NCI-H146 treated with DMSO at 0.1 percent for 48 hours (cell line): ENCODE data around the gene POLA1.

Experiments used
- DNase-seq: peaks from one replicate; lab custom pipeline; 2025; ENCODE audit not compliant: unreplicated experiment; lab: John Stamatoyannopoulos, UW

POLA1 gene

DNA sequence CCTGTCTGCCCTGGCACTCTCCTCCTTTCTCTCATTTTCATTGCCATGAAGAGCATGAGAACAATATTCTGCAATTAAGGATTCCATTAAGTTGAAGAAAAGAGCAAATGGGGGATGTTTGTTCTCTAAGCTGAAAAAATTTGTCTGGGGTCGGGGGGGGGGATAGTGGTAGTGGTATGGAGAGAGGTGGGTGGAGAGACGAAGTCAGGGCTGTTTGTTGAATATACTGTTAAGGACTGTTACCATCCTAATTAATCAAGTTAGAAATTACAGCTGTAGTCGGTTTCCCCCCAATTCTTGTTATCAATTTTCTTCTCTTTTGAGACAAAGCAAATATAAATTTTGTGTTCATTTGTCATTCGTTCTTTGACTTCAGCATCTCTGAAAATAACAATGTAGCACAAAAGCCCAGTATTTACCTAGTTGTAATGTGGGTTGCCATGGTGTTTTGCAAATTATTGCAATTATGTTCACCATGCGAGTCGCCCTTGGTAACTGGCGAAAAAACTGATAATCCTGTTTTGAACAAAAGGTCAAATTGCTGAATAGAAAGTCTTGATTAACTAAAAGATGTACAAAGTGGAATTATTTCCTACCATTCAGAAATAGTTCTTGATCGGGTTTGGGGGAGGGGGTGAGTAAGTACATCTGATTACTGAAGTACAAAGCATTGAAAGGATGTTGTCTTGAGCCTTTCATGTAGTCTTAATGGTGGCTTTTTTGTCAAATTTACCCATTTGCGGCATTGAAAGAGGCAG is 183.0 kb downstream of the POLA1 start:
- DNase-seq = peak; percentile 86

DNA sequence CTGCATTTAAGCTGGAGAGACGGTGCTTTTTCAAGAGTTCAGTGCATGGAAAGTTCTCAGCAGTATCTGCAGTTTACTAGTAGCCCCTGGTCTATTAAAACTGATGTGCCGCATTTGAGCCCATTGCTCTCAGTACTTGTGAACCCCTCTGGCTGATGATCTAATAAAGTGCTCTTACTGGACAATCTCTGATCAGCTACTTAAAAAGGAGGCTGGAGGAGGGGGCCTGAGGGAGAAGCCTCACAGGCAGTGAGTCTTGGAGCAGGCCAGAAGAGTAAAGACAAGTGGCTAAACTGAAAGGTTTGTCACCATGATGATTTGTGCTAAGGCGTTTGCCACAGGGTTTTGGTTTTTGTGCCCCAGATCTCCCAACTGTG is 183.6 kb downstream of the POLA1 start:
- no peak for DNase-seq

DNA sequence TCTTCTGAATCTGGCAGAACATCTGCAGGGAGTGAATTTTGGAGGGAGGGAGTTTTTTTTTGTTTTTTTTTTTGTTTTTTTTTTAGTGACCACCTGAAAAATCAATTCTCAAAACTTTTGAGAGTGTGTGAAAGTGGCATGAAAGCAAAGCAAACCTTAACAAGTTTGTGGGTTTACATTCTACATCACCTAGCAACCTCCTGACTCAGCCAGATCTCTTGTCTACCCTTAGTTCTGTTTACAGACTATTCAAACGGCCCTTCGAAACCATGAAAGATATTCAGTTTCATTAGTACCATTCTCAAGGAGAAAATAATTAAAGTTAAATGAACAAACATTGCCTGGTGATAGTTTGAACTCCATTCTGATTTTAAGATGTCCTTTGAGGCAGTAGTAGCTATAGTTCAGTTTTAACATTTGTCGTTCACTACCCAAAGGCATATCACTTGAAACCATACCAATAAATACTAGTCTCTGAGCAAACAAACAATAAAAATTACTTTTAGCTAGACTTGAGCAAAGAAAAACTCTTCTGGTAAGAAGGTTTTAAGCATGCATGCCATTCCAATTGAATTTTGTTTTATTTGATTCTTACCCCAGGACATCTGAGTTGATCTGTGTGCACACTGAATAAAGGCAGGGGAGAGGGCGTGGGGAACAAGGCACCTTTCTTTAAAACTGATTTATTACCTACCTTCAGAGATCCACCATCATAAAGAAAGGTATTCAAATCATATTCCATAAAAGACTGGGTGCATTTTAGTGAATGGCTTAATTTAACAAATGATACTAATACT is 184.3 kb downstream of the POLA1 start:
- peak; percentile 32 for DNase-seq

DNA sequence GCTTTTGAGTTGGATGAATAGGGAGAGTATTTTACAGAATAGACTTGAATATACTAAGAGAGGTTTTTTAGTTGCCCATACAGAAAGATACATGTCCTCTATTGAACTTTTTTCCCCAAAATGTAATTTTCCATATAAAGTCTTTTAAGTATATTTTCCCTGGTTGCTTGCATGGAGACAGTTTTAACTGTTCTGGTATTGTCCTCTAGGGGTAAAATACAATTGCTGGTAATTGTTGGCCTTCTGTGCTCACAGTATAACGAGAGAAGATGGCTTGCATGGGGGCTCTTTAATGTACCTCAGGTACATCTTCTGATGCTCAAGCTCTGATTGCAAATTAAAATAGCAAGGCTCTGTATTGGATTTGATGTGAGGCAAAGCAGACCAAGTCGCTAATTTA is 186.0 kb downstream of the POLA1 start:
- DNase-seq = no peak

DNA sequence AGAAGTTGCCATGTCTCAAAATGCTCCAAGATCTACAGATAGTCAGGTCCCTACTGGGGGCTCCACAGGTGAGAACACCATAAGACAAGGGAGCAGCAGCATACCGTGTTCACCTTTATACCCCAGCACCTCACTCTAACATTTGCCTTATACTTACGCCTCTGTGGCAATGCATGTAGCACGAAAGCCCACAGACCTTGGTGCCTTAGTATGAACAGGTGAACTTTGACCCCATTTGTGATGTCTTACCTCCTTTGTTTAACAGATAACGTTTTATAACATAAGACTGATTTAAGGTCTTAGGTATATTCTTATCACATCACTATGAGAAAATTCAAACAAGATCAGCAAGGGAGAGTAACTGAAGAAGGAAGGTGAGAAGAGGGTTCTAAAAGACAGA is 193.2 kb downstream of the POLA1 start:
- no peak for DNase-seq

DNA sequence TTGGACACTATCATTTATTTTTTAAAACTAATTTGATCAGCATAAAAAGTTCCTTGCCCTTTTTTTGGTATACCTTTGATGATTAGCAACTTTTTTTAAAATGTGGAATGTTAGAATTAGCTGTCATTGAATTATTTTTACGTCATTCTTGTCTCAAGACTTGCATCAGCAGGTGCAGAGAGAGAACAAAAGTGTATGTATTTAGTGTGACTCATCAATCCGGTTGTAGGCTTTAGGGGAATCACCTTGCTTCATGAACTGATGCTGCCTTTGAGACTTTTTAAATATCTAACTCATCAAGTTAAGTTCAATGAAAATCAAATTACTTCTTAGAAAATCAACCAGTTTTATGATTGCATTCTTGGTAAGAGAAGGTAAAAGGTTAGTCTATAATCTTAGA is 197.0 kb downstream of the POLA1 start:
- DNase-seq = peak; percentile 42

DNA sequence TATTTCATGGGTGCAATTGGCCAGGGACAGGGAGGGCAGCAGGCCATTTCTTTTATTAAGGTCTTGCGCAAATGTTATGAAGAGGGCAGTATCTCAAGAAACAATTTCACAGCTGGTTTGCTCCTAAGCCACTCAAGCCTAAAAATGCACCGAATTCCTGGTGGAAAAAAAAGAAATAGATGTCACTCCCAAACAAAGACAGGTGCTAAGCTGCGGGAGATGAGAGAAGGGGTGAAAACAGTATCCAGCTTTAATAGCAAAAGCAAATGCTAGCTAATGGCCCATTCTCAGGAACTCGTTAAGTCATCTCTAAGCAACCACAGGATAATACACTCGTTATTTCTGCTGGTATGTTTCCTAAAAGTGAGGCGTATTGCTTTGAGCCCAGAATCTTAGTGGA is 205.7 kb downstream of the POLA1 start:
- peak; percentile 92 for DNase-seq

DNA sequence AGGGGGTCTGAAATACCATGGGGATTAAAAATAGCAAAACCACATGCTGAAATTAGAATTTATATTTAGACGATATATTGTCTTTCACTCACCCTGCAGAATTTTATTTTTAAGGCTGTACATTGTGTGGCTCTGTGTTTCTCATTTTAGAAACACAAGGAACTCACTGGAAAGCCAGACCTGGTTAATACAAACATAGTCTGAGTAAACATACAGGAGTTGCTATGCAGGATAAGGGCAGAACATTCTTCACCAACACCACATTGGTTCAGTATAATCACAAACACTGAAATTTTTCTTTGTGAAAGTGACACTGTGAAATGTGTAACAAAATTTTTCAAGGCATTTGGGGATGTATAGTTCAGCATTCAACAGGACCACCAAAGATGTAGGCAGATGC is 206.5 kb downstream of the POLA1 start:
- no peak for DNase-seq

DNA sequence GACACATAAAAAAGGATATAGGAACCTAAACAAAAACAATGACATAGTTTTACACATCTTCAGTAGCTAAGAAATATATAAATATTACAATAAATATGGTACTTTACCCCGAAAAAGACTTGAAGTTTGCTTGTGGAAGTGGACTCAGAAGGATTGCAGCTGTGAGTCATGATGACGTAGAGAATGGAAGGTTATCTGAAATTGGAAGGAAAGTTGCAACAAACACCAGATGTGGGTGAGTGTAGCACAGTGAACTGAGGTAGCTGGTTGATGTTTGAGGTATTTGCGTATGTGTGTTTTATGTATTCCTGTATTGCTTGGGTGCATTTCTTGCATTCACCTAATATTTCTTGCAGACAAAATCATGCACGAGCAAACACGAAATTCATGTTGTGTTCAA is 209.1 kb downstream of the POLA1 start:
- no peak for DNase-seq

DNA sequence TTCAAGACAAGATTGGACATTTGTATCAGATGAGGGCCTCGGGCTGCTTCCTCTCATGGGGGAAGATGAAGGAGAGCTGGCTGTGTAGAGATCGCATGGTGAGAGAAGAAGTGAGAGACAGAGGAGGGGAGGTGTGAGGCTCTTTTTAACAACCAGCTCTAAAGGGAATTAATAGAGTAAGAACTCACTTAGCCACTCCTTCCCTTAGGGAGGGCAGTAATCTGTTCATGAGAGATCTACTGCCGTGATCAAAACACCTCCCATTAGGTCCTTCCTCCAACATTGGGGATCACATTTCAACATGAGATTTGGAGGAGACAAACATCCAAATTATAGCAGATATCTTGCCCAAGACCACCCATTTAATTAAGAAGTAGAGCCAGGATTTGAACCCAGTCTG is 225.0 kb downstream of the POLA1 start:
- DNase-seq = no peak

DNA sequence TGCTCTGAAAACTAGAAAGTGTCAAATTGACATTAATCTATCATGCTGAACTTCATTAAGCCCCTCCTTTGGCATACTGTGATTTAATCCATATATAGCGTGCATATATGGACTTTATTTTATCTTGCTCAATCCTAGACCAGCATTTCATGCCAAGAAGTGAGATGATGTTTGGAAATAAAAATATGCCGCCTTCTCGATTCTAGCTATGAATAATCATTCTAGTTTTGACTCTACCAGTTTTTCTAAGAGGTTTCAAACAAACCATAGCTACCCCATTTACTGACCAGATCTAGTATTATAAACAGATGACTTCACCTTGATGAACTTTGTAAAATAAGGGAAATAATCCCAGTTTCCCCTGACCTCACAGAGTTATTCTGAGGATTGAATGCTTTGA is 227.1 kb downstream of the POLA1 start:
- no peak for DNase-seq

DNA sequence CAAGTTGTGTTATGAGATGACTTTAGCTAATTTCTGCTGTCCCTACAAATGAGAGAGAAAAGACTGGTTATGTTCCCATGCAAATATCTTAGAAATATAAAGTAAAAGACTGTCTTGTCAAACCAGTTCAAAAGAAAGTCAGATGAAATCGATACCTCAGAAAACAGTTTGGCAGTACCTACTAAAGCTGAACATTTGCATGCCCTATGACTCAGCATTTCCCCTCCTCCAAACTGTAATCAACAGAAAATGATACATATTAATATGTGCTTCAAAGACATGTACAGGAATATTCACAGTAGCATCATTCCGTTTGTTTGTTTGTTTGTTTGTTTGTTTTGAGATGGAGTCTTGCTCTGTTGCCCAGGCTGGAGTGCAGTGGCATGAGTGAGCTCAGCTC is 231.7 kb downstream of the POLA1 start:
- DNase-seq = no peak

DNA sequence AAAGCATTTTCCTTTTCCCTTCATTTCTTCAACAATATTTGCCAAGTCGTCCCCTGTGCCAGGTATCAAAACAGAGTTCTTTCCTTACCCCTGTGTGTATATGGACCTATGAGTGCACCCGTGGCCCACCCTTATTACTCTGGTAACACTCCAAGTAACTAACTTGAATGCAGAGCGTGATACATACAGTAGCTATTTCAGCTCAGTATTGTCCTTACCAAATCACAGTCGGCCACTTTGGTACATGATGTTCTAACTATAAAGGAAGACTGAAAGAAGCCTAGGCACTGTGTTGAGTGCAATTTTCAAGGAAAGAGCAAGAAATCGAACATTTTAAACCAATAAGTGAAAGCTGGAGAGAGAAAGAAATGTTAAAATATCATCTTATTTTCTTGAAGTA is 233.7 kb downstream of the POLA1 start:
- no peak for DNase-seq

DNA sequence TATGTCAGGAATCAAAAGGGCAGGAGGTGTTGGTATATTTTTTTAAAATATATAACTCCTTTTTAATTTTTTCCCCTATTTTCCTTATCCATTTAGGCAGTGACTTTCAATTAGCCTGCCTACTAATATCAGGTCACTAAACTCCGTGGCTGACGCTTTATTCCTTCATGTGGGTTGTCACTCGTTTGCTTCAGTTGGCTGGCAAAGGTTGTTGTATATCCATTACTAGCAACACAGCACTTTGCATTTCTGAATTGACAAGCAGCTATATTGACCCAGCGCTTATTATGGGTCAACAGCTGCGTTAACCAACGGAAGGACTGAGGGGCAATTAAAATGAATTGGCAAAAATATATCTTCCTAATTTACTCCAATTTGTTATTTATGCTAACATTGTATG is 234.4 kb downstream of the POLA1 start:
- DNase-seq = no peak

DNA sequence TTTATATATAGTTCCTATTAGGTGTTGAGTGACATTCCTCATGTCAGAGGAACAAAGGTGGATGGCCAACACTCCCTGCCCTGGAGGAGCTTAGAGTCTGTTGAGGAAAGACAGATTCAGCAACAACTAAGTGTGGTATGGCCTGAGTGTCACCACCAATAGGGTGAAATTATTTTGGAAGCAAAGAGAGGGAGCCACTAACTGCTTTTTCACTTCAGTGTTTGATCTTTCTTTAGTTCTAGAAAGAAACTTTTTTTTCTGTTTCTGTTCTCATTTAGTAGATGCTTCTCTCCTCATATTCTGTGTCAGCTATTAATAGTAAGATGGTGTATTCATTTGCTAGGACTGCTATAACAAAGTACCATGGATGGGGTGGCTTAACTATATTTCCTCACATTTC is 240.6 kb downstream of the POLA1 start:
- DNase-seq = no peak

DNA sequence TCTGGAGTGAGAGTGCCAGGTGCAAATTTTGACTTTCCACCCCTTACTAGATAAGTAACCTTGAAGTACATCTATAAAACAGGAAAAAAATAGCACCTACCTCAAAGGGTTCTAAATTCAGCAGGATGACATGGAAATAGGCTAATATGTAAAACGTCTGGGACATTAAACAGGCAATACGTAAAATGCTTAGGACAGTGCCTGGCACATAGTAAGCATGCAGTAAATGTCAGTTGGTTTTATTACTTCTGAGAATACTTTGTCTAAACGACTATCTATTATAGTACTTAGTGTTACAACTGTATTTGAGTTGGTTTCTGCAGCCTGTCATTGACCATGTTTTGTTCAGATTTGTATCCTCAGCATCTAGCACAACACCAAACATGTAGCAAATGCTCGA is 251.3 kb downstream of the POLA1 start:
- DNase-seq = no peak

DNA sequence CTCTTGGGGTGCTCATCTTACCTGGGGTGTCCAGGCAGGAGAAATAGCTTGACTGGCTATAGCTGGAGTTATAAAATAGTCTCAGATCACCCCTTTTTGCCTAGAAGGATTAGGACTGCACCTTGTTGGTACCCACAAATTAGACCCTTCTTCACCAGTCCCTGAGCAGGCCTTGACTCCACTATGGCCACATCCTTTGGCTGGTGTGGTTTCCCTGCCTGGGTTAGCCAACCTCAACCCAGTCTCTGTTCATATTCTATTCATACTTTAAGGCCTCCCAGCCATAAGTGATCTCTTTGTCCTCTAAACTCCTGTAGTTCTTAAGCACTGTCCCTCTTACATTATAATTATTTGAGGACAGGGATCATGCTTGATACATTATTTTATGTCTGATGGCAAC is 252.7 kb downstream of the POLA1 start:
- DNase-seq = no peak

DNA sequence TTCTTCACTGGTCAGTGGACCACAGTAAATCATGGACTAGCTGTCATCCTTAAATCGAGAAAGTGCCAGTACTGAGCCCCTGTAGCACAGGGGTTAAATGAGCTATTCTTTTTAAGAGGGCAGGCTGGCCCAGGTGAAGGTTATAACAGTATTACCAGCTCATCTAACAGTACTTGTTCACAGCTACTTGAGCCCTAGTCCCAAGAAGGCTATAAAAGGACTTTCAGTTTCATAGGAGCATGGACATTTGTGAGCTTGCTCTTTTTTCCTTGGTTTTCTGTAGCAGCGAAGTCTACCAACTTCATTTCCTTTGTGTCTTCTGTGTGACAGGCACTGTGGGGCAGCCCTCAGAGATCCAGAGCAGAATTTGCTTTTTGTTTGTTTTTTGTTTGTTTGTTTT is 261.0 kb downstream of the POLA1 start:
- DNase-seq = no peak

DNA sequence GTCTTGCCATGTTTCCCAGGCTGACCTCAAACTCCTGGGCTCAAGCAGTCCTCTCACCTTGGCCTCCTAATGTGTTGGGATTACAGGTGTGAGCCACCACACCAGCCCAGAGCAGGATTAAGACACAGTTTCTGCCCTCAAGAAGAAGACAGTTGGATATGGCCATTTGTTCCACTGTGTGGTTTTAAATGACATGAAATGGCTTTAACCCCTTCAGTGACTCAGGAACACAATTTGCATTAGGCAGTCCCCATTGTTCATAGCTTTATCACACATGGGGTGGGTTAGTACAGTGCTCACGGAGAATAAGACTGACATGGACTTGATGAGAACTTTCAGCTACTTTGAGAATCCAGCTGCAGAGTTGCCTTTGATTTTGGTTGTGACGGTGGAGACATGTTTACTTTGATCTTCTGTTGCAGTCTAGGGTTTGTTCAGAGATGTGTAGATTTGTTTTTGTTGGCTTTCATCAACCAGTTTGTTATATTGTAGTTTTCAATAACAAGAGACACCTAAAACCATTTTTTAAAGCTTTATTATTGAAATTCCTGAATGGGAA is 261.7 kb downstream of the POLA1 start:
- no peak for DNase-seq

DNA sequence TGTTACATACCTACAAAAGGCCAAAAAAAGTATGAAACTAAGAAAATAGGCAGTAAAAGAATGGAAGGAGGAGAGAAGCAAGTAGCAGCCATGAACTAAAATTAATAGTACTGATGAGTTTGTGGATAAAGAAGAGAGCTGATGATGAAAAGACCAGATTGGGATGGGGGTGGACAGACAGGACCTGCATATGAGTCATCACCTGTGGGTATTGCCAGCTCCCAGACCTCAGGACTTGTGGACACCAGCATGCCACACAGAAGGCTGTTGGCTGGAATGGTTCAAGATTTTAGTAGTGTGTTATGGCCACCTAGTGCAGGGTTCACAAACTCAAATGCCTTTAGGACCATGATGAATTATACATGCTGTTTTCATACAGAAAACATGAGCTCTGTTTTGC is 263.1 kb downstream of the POLA1 start:
- no peak for DNase-seq

DNA sequence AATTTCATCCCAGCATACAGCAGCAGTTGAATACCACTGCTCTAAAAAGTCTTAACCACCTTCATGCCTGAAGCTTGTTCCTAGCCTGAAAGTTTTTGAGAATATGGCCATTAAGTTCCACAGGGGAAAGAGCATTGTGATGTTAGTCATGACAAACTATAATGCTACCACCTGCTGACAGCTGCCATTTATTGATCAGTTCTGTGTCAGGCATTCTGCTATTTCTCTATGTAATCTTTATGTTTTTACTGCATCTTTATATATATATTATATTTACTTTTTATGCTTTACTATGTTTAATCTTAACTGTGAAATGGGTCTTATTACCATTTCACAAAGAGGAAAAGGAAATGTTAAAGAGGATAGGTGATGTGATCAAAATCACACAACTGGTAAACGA is 268.1 kb downstream of the POLA1 start:
- DNase-seq = no peak

DNA sequence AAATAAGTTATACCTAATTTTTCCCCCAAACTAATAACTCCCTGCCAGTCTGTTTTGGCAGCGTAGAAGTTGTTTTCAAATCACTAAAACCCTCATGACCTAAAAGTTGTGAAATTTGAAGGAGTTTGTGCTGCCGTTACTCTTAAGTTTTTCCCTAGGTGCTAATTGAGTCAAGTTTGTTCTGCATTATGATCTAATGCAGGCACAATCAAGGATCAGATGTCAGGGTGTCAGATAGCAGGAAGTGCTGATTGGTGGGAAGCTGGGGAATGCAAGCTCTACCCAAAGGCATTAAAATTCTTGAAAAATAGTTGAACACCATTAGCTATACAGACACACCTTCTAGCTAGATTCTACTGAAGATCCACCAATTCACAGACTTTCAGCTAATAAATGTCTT is 270.1 kb downstream of the POLA1 start:
- no peak for DNase-seq
